GM19452 (cell line): Measurements from ENCODE around the gene GOSR2.

ENCODE experiments used
- ATAC-seq: cut with Tn5 transposase; IDR thresholded peaks from one replicate; pipeline ENCODE4 v1.9.1; 2021; ENCODE audit not compliant: unreplicated experiment

Gene GOSR2

GRCh38 chr17:46922804-46923635 is at the start of gene GOSR2:
GOSR2 (plus strand) TSS chr17:46923160; CDS start chr17:46923193, 33 bp downstream.
- ATAC-seq: peak; percentile 90

- ATAC-seq: no peak
Observed at GRCh38 chr17:46873941-46874645, 48.9 kb upstream of the GOSR2 start.

GRCh38 chr17:46874906-46875305 is 48.1 kb upstream of the GOSR2 start:
- ATAC-seq: no peak

GRCh38 chr17:46875849-46876352 is 47.1 kb upstream of the GOSR2 start:
- ATAC-seq: no peak

- ATAC-seq: no peak
Observed at GRCh38 chr17:46876353-46876887, 46.5 kb upstream of the GOSR2 start.

GRCh38 chr17:46876926-46877325 is 46.0 kb upstream of the GOSR2 start:
- no peak for ATAC-seq

GRCh38 chr17:46877466-46877865 is 45.5 kb upstream of the GOSR2 start:
- ATAC-seq: no peak

- no peak for ATAC-seq
Observed at GRCh38 chr17:46878055-46878454, 44.9 kb upstream of the GOSR2 start.

GRCh38 chr17:46879101-46879500 is 43.9 kb upstream of the GOSR2 start:
- no peak for ATAC-seq

- ATAC-seq: no peak
Observed at GRCh38 chr17:46881015-46881414, 41.9 kb upstream of the GOSR2 start.

GRCh38 chr17:46882666-46883065 is 40.3 kb upstream of the GOSR2 start:
- ATAC-seq: no peak

- no peak for ATAC-seq
Observed at GRCh38 chr17:46883871-46884520, 39.0 kb upstream of the GOSR2 start.

GRCh38 chr17:46884552-46884951 is 38.4 kb upstream of the GOSR2 start:
- ATAC-seq: no peak

GRCh38 chr17:46885415-46886309 is 37.3 kb upstream of the GOSR2 start:
- no peak for ATAC-seq

GRCh38 chr17:46886310-46886663 is 36.7 kb upstream of the GOSR2 start:
- no peak for ATAC-seq

- no peak for ATAC-seq
Observed at GRCh38 chr17:46887717-46888116, 35.2 kb upstream of the GOSR2 start.

GRCh38 chr17:46888727-46889126 is 34.2 kb upstream of the GOSR2 start:
- no peak for ATAC-seq

- no peak for ATAC-seq
Observed at GRCh38 chr17:46889519-46889918, 33.4 kb upstream of the GOSR2 start.

- ATAC-seq: no peak
Observed at GRCh38 chr17:46889992-46890564, 32.9 kb upstream of the GOSR2 start.

- ATAC-seq: no peak
Observed at GRCh38 chr17:46890638-46891037, 32.3 kb upstream of the GOSR2 start.
